ENCODE measurements around the gene PLA2G12A. TPM values are rescaled to one million over a fixed set of nuclear protein-coding genes. Genes with fewer than 3 reads are reported as not detected.
A peak's percentile ranks its signal among the peaks of the same experiment; 100 is the strongest.

PLA2G12A gene
- total and polyA plus RNA-seq, 9 of the 15 experiments (the other 6 are each of a cell fraction or from before 2014, with no cell fraction given): 24.2 to 226 (median 80.5) TPM

DNA sequence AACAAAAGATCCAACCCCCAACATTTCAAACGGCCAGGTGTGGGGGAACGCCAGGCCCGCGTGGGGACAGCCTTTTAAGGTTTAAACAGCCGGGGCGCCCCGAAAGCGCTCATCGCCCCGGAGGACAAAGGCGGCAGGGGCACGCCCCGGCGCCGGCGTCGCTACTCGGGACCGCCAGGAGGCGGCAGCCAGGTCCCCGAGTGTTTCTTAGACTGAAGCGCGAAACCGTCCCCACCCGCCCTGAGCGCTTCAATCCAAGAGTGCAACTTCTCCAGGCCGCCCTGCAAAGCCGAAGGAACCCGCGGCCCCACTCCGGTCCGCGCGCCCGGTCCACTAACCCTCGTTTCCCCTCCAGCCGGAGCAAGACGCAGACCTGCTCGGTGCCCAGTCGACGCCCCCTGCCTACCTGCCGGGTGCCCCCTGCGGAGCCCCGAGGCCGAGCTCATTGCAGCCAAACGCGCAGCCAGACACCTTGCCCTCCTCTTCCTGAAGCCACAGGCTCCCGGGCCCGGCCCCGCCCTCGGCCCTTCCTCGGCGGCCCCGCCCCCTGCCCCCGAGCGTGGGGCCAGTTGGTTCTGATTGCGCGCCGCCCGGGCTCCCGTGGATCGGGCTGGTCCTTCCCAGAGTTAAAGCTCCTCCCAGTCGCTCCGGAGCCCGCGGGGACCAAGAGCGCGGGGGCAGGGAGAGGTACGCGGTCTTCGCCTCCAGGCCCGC, 26.8 kb downstream of the PLA2G12A start, which contains the start of gene CASP6 (continued):
- no peak; the same call in 1 of the 2 replicates for TF ChIP-seq RREB1 (CRISPR knock-in tag; IDR thresholded peaks at IDR 0.05)
- TF ChIP-seq MTF1 (CRISPR knock-in tag; IDR thresholded peaks at IDR 0.05; ENCODE audit: borderline replicate concordance): no peak
- no peak for TF ChIP-seq NFATC3 (IDR thresholded peaks at IDR 0.05)
- TF ChIP-seq ZNF133 (CRISPR knock-in tag; IDR thresholded peaks at IDR 0.05): 0 out of 2 replicates have a peak, but pooled peaks have one; percentile 38
- 0 out of 2 replicates have a peak, but pooled peaks have one; percentile 45 for TF ChIP-seq GABPB1 (CRISPR knock-in tag; IDR thresholded peaks at IDR 0.05)
- no peak for TF ChIP-seq IRF2 (CRISPR knock-in tag; IDR thresholded peaks at IDR 0.05)
- peak; percentile 96 for TF ChIP-seq RBM22 (IDR thresholded peaks at IDR 0.05; ENCODE audit: low read depth, low read length, poor library complexity, severe bottlenecking)
- TF ChIP-seq PHB2 (IDR thresholded peaks at IDR 0.05; ENCODE audit: low read depth): no peak
- TF ChIP-seq MAFG (tag; conservative IDR thresholded peaks at IDR 0.05): no peak
- TF ChIP-seq PYGO2 (tag; IDR thresholded peaks at IDR 0.05): no peak
- TF ChIP-seq ZNF79 (CRISPR knock-in tag; IDR thresholded peaks at IDR 0.05; ENCODE audit: low read depth): no peak
- TF ChIP-seq ILK (tag; IDR thresholded peaks at IDR 0.05; ENCODE audit: borderline replicate concordance, low read depth): no peak
- TF ChIP-seq ZSCAN32 (CRISPR knock-in tag; IDR thresholded peaks at IDR 0.05): 0 out of 2 replicates have a peak, but pooled peaks have one; percentile 26
- no peak for TF ChIP-seq TAF15 (IDR thresholded peaks at IDR 0.05; ENCODE audit: low read depth, low read length)
- no peak for TF ChIP-seq NR2C1 (IDR thresholded peaks at IDR 0.05)
- no peak for TF ChIP-seq NR2C1 (tag; IDR thresholded peaks at IDR 0.05)

Data from K562 (cell line).